CD14-positive monocyte (primary cell): ENCODE data around the gene MEA1. TPM values are rescaled to one million over a fixed set of nuclear protein-coding genes. Genes with fewer than 3 reads are reported as not detected.

Source experiments
- DNase-seq, 3 donors: peaks; one replicate each; pipeline ENCODE4 v3.0.0-alpha.2; 2011 to 2022
- H2AFZ ChIP-seq: 2 replicates; pipeline ENCODE4 v1.6.0; 2012; ENCODE audit warnings: mild to moderate bottlenecking, low read depth, low read length, inconsistent platforms; ENCODE audit not compliant: insufficient read depth, poor library complexity, severe bottlenecking
- H3K27ac ChIP-seq, 2 donors: 1 replicate in 1 of 2; 2 replicates in 1 of 2; pipeline ENCODE4 v1.5.1; 2012 to 2013; ENCODE audit warnings: low read length in 2 of 2, control low read depth in 1 of 2, inconsistent platforms in 1 of 2, low read depth in 1 of 2, mild to moderate bottlenecking in 1 of 2
- H3K27me3 ChIP-seq, 2 donors: one replicate each; pipeline versions ENCODE4 v1.6.0 to v1.6.1; 2011 to 2013; ENCODE audit warnings: low read length in 2 of 2; ENCODE audit not compliant: control insufficient read depth in 2 of 2, insufficient read depth in 2 of 2
- H3K36me3 ChIP-seq, 2 donors: replicated peaks in 1 of 2; 1 replicate in 1 of 2; 2 replicates in 1 of 2; pipeline versions ENCODE4 v1.5.1 to v1.6.1; 2012 to 2013; ENCODE audit warnings: low read length in 2 of 2, control low read depth in 1 of 2, inconsistent platforms in 1 of 2, mild to moderate bottlenecking in 1 of 2; ENCODE audit not compliant: insufficient read depth in 2 of 2, control insufficient read depth in 1 of 2
- H3K4me1 ChIP-seq, 2 donors: 1 replicate in 1 of 2; 2 replicates in 1 of 2; pipeline versions ENCODE4 v1.5.1 to v1.6.1; 2012 to 2013; ENCODE audit warnings: low read length in 2 of 2, control low read depth in 1 of 2, inconsistent platforms in 1 of 2, mild to moderate bottlenecking in 1 of 2, moderate library complexity in 1 of 2; ENCODE audit not compliant: insufficient read depth in 2 of 2, control insufficient read depth in 1 of 2
- H3K4me2 ChIP-seq: replicated peaks from 2 replicates; pipeline ENCODE3; 2012; ENCODE audit warnings: low read length, moderate library complexity, mild to moderate bottlenecking; ENCODE audit not compliant: poor library complexity, severe bottlenecking; ENCODE audit errors: extremely low read depth
- H3K4me3 ChIP-seq, 3 experiments: fragments of 200-600 bp in 1 of 3; sonication (generic) in 1 of 3; replicated peaks in 1 of 3; 1 replicate in 2 of 3; 2 replicates in 1 of 3; pipeline ENCODE4 v1.5.1; 2011 to 2013; ENCODE audit warnings: low read length in 3 of 3, mild to moderate bottlenecking in 3 of 3, control low read depth in 2 of 3, low read depth in 2 of 3, inconsistent platforms in 1 of 3, moderate library complexity in 1 of 3
- H3K79me2 ChIP-seq: 2 replicates; pipeline ENCODE4 v1.6.0; 2012; ENCODE audit warnings: mild to moderate bottlenecking, control low read depth, inconsistent platforms, low read length, moderate library complexity; ENCODE audit not compliant: insufficient read depth
- H3K9ac ChIP-seq: 2 replicates; pipeline ENCODE4 v1.6.0; 2017; ENCODE audit warnings: low read length, mild to moderate bottlenecking; ENCODE audit not compliant: insufficient read depth, poor library complexity, severe bottlenecking
- H3K9me3 ChIP-seq, 2 donors: replicated peaks in 1 of 2; 1 replicate in 1 of 2; 2 replicates in 1 of 2; pipeline versions ENCODE4 v1.5.1 to v1.6.1; 2012 to 2013; ENCODE audit warnings: low read length in 2 of 2, control low read depth in 1 of 2; ENCODE audit not compliant: control insufficient read depth in 1 of 2, insufficient read depth in 1 of 2
- H4K20me1 ChIP-seq: 2 replicates; pipeline ENCODE4 v1.6.0; 2012; ENCODE audit warnings: mild to moderate bottlenecking, low read length, control low read depth, moderate library complexity; ENCODE audit not compliant: insufficient read depth
- H3K27ac Mint-ChIP-seq, 7 donors: one replicate each; pipeline ENCODE4 v1.8.0; 2020; ENCODE audit warnings: mild to moderate bottlenecking in 7 of 7, mixed read lengths in 7 of 7, moderate library complexity in 6 of 7, inconsistent platforms in 2 of 7
- H3K27me3 Mint-ChIP-seq, 3 donors: one replicate each; pipeline ENCODE4 v1.8.0; 2021 to 2022; ENCODE audit warnings: low read depth in 3 of 3, mild to moderate bottlenecking in 3 of 3, mixed read lengths in 3 of 3, moderate library complexity in 3 of 3, inconsistent platforms in 1 of 3
- H3K36me3 Mint-ChIP-seq, 2 donors: one replicate each; pipeline ENCODE4 v1.8.0; 2020; ENCODE audit warnings: mixed read lengths in 2 of 2, inconsistent platforms in 1 of 2, mild to moderate bottlenecking in 1 of 2
- H3K4me1 Mint-ChIP-seq: one replicate; pipeline ENCODE4 v1.8.0; 2020; ENCODE audit warnings: mild to moderate bottlenecking, mixed read lengths
- H3K4me3 Mint-ChIP-seq, 2 donors: one replicate each; pipeline ENCODE4 v1.8.0; 2020; ENCODE audit warnings: mild to moderate bottlenecking in 2 of 2, mixed read lengths in 2 of 2, moderate library complexity in 1 of 2
- H3K9me3 Mint-ChIP-seq, 7 donors: one replicate each; pipeline ENCODE4 v1.8.0; 2020 to 2022; ENCODE audit warnings: mixed read lengths in 7 of 7, mild to moderate bottlenecking in 6 of 7, moderate library complexity in 6 of 7, inconsistent platforms in 2 of 7
- CTCF ChIP-seq: fragments of 200-600 bp; IDR thresholded peaks from one replicate; pipeline ENCODE4 v1.8.0; 2022; ENCODE audit warnings: antibody characterized with exemption, mild to moderate bottlenecking
- WGBS: methylation state at CpG from one replicate; pipeline ENCODE4 v1.1.5; 2013; ENCODE audit warnings: missing lambda C conversion rate; ENCODE audit not compliant: insufficient coverage; 5-methylcytosine and 5-hydroxymethylcytosine counted together
- intact Hi-C, 2 donors: fragments of 100-400 bp; cut with micrococcal nuclease; formaldehyde crosslinking; loops; one replicate each; pipeline versions ENCODE4 v1.15.0 to v1.15.1; 2023
- polyA plus RNA-seq, 3 donors: library from polyadenylated mRNA; depleted of rRNA in 1 of 3; unstranded in 2 of 3; stranded (reverse) in 1 of 3; fragments of 300-500 nt in 2 of 3; fragments of >200 nt in 1 of 3; fragmentation: Illumina TruSeq in 2 of 3; gene quantifications; 1 replicate in 2 of 3; 2 replicates in 1 of 3; pipeline ENCODE4 v1.2.3, GENCODE V29; 2012 to 2021

Gene MEA1
- polyA plus RNA-seq, 3 donors = 31.0 to 59.6 (median 58.8) TPM

DNA sequence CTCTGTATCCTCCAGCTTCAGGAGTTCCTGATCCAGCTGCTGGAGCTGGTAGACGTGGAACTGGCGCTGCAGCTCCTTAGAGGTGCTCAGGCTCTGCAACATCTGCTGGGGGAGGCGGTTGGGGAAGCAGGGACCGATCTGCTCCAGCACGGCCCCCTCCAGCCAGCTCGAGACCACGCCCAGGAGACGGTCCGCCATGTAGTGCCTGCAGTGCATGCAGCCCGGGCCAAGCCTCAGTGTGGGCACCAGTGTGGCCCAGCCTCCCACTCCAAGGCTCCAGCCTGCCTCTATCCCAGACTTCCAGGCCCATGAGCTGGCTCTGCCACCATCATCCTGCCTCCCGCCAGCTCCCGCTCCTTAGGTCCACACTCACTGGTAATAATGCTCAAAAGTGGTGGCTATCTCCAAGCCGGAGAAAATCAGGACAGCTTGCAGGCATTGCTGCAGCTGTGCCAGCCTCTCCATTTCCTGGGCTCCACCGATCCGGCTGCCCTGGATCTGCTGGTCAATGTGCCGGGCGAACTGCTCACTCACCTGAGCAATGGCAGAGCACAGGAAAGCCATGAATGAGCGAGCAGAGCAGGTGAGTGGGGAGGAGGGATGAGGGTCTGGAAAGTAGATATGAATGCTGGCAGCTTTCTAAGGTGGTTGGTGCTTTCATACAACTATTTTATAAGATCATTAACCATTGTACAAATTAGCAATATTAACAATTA lies 27.0 kb upstream of the MEA1 start:
- Histone ChIP-seq H2AFZ (no peak overlapping the region), H3K27me3 (no peaks in the 10 kb centered on the region), H3K9ac (no peak overlapping the region), H3K4me1 (no peaks in the 10 kb centered on the region), H3K27ac (no peak overlapping the region), H3K36me3 (peaks cover 48 to 76% of the 10 kb centered on the region in 2 donors), H4K20me1 (no peaks in the 10 kb centered on the region), H3K4me3 (no peak overlapping the region), H3K9me3 (no peaks in the 10 kb centered on the region), H3K79me2 (no peaks in the 10 kb centered on the region), H3K4me2 (no peak overlapping the region)
- Mint-ChIP-seq H3K9me3 (peaks cover 0 to 2% (median 0%) of the 10 kb centered on the region in 7 donors), H3K27me3 (peaks cover 0 to 4% (median 0%) of the 10 kb centered on the region in 3 donors), H3K4me3 (no peak overlapping the region), H3K27ac (peak overlapping the region in 2 of 7 donors; percentile 48 to 60), H3K36me3 (peaks cover 71 to 93% of the 10 kb centered on the region in 2 donors), H3K4me1 (no peaks in the 10 kb centered on the region)
- 95% methylated on average over 17 of the region's 18 CpGs for WGBS
- DNase-seq = no peak
- TF ChIP-seq CTCF = no peak
- intact Hi-C loops = no loop called here

DNA sequence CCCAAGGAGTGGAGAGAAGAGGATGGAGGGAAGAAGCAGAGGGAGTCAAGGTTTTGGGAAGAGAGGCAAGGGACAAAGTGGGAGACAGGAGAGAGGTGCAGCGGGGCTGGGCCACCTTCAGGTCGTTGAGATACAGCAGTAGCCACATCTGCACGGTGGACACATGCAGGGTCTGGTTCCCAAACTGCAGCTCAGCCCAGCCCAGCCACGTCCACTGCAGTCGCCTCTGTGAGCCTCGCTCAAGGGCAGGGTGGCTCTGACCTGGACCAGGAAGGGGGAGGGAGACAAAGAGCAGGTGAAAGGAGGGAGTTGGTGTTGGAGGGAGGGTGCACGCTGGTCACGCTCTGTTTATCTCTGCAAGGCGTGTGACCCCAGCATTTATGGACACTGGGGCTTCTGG lies 25.0 kb upstream of the MEA1 start:
- H3K9me3 Mint-ChIP-seq = no peaks in the 10 kb centered on the region
- 96% methylated on average over 8 of the region's 9 CpGs for WGBS
- DNase-seq = no peak
- Histone ChIP-seq H3K79me2 (no peaks in the 10 kb centered on the region), H3K36me3 (peaks cover 47 to 78% of the 10 kb centered on the region in 2 donors), H3K9me3 (no peaks in the 10 kb centered on the region), H3K27me3 (no peaks in the 10 kb centered on the region), H3K4me1 (no peaks in the 10 kb centered on the region), H3K4me2 (no peak overlapping the region), H3K4me3 (no peak overlapping the region), H4K20me1 (no peaks in the 10 kb centered on the region), H3K27ac (peak overlapping the region in 1 of 2 donors; percentile 26), H2AFZ (no peak overlapping the region), H3K9ac (no peak overlapping the region)
- H3K27ac Mint-ChIP-seq = peak overlapping the region in 1 of 7 donors; percentile 78
- peaks cover 66 to 96% of the 10 kb centered on the region in 2 donors for H3K36me3 Mint-ChIP-seq
- no peak overlapping the region for H3K4me3 Mint-ChIP-seq
- intact Hi-C loops = no loop called here
- peaks cover 0 to 4% (median 0%) of the 10 kb centered on the region in 3 donors for H3K27me3 Mint-ChIP-seq
- H3K4me1 Mint-ChIP-seq = no peaks in the 10 kb centered on the region
- TF ChIP-seq CTCF = no peak
